ENCODE results near the gene PNPLA7. TPM values are rescaled to one million over a fixed set of nuclear protein-coding genes. Genes with fewer than 3 reads are reported as not detected.
A peak's percentile ranks its signal among the peaks of the same experiment; 100 is the strongest.

PNPLA7 gene
- total RNA-seq, 2 donors from 2014 or later, result 7.3 to 7.5 TPM

DNA sequence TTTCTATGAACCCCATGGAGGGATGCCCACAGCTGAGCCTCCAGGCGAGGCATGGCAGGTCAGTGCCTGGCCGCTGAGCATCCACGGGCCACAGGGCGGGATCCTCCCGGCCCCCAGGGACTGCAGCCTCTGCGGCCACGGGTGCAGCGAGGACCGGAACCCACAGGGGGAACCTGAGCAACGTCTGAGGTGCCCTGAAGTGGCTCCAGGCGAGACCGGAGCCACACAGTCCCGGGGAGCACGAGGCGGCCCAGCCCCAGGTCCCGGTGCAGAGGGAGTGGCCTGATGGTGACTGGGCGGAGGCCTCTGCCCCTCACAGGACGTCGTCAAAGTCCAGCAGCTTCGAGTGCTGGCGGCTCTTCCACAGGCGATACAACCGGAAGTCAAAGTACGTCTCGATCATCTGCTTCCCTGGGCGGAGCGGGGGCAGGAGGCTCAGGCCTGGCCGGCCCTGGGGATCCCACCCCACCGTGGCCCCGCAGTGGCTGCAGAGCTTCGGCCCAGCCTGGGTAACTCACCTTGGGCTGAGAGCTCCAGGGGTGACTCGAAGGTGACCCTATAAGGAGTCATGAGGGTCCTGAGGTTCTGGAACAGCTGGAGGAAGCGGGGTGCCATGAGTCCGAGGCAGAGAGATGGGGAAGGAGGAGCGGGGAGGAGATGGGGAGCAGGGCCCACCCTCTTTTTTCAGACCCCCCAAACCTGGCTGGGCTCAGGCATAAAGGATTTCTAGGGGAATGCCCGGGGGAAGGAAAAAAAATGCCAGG is 100.9 kb downstream of the PNPLA7 start:
- no peaks in the 10 kb centered on the region for H3K9me3 ChIP-seq (ENCODE audit: control insufficient read depth, low read length, poor library complexity, severe bottlenecking)
- no peak overlapping the region for H3K27ac Mint-ChIP-seq
- H3K27me3 Mint-ChIP-seq, result no peaks in the 10 kb centered on the region
- DNase-seq, result peak in 2 of 3 donors; percentile 4 to 13
- H3K4me1 Mint-ChIP-seq, result peaks cover 25% of the 10 kb centered on the region
- ATAC-seq, result peak; percentile 20
- H3K36me3 Mint-ChIP-seq (ENCODE audit: low read depth), result no peaks in the 10 kb centered on the region
- H3K4me3 Mint-ChIP-seq, result peak overlapping the region; percentile 9

DNA sequence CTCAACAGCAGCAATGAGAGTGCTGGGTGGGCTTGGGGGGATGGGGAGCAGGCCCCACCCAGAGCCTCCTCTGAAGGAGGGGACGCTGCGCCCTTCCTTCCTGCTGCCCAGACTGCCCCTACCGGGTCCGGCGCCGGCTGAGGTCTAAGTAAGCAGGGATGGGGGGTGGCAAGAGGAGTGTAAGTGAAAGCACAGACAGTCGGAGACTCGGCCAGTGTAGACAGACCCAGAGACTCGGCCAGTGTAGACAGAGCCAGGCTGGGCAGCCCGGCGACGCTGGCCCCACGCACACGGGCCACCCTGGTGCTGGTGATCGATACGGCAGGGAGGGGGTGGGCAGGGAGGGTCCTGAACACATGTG is 101.6 kb downstream of the PNPLA7 start:
- peak; percentile 4 for ATAC-seq
- no peaks in the 10 kb centered on the region for H3K9me3 ChIP-seq (ENCODE audit: control insufficient read depth, low read length, poor library complexity, severe bottlenecking)
- Mint-ChIP-seq H3K27ac (no peak overlapping the region), H3K4me3 (no peak overlapping the region), H3K4me1 (peaks cover 25% of the 10 kb centered on the region), H3K27me3 (peaks cover 3% of the 10 kb centered on the region), H3K36me3 (ENCODE audit: low read depth) (no peaks in the 10 kb centered on the region)
- no peak for DNase-seq

DNA sequence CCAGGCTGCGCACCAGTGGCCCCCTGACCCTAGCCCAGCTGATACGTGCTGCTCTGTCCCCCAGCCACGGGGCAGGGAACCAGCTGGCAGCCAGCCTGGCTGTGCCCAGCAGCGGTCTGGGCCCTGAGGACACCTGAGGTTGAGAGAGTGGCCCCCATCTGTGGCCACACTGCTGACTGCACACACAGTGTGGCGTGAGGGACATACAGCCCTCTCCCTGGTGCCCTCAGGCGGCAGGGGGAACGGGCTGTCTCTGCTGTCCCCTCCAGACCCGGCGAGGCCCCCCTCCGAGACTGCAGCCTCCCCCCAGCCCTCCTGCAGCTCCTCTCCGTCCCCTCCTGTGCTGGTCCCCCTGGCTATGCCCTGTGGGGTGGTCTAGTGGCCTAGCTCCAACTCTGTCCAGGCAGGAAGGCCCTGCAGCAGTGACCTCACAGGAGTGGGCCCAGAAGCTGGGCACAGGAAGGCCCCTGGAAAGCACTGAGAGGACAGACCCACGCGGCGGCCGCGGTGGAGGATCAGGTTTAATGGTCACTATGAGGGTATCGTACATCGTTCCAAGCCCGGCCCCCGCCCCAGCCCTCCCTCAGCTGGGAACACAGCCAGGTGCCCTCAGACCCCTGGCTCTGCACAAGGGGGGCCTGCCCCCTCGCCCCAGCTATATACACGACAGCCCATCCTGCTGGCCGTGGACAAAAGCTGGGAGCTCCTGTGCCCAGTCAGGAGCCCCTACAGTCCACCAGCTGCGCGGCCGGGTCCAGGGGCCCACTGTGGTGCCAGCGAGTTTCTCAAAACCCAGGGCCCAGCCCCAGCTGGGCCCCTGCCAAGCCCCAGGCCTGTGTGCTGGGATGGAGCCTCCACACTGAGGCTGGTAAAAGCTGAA is 102.2 kb downstream of the PNPLA7 start:
- Mint-ChIP-seq H3K27me3 (peaks cover 6% of the 10 kb centered on the region), H3K27ac (no peak overlapping the region), H3K36me3 (ENCODE audit: low read depth) (no peaks in the 10 kb centered on the region), H3K4me1 (peaks cover 25% of the 10 kb centered on the region), H3K4me3 (peak overlapping the region; percentile 15)
- ATAC-seq, result no peak
- DNase-seq, result no peak
- no peaks in the 10 kb centered on the region for H3K9me3 ChIP-seq (ENCODE audit: control insufficient read depth, low read length, poor library complexity, severe bottlenecking)

DNA sequence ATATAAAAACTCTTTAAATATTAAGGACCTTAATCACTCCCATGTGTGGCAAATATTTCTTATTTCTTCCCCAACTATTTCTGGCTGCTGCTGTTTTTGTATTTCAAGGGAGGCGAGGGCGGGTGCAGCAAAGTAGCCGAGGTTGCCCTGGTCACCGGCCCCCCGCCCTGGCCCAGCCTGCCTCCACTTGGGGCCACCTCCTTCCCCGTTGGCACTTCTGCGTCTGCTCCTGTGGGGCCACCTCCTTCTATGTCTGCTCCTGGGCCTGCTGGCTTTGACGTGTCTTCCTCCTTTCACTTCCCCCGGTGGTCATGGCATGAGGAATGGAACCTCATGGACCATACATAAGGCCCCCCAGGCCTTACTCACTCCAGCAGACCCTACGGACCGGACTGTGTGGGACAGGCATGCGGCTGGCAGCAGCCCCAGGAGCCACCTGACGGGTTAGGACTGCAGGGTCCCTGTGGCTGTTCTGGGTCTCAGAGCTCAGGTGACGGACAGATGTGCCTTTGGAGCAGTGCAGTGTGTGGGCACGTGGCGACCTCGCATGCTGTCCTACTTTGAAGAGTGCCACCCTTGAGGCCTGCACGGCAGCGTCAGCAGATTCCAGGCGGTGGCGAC is 103.2 kb downstream of the PNPLA7 start:
- peaks cover 6% of the 10 kb centered on the region for H3K27me3 Mint-ChIP-seq
- peaks cover 2% of the 10 kb centered on the region for H3K9me3 ChIP-seq (ENCODE audit: control insufficient read depth, low read length, poor library complexity, severe bottlenecking)
- DNase-seq, result no peak
- no peak for ATAC-seq
- no peak overlapping the region for H3K27ac Mint-ChIP-seq
- peaks cover 22% of the 10 kb centered on the region for H3K4me1 Mint-ChIP-seq
- no peak overlapping the region for H3K4me3 Mint-ChIP-seq
- no peaks in the 10 kb centered on the region for H3K36me3 Mint-ChIP-seq (ENCODE audit: low read depth)

- peak in 2 of 3 donors; percentile 3 to 6 for DNase-seq
- peaks cover 2% of the 10 kb centered on the region for H3K9me3 ChIP-seq (ENCODE audit: control insufficient read depth, low read length, poor library complexity, severe bottlenecking)
- ATAC-seq, result peak; percentile 1
- H3K27ac Mint-ChIP-seq, result peak overlapping the region; percentile 39
- H3K4me3 Mint-ChIP-seq, result no peak overlapping the region
- peaks cover 19% of the 10 kb centered on the region for H3K4me1 Mint-ChIP-seq
- H3K36me3 Mint-ChIP-seq (ENCODE audit: low read depth), result no peaks in the 10 kb centered on the region
- peaks cover 6% of the 10 kb centered on the region for H3K27me3 Mint-ChIP-seq
These were observed 104.2 kb downstream of the PNPLA7 start for GRCh38 chr9:137445930-137446431.

DNA sequence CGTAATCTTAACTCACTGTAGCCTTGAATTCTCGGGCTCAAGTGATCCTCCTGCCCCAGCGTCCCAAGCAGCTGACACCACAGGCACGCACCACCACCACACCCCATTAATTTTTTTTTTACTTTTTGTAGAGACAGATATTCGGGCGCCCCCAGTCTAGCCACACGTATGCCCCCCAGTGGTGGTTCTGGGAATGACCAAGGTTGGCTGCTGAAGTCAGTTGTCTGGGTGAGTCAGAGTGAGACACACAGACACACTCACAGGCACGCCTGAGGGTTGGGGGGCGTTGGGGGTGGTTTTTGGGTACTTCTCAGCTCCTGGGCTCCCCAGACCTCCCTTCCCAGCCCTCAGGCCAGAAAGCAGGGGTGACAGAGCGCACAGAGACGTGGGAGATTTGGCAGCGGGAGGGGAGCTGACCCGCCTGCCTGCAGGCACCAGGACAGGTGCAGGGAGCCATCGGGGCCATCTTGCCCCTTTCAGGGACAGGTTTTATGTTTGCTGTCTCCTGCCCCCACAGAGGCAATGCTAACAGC is 104.9 kb downstream of the PNPLA7 start:
- peaks cover 2% of the 10 kb centered on the region for H3K9me3 ChIP-seq (ENCODE audit: control insufficient read depth, low read length, poor library complexity, severe bottlenecking)
- peak; percentile 73 for ATAC-seq
- Mint-ChIP-seq H3K27me3 (peaks cover 6% of the 10 kb centered on the region), H3K4me1 (peaks cover 15% of the 10 kb centered on the region), H3K36me3 (ENCODE audit: low read depth) (no peaks in the 10 kb centered on the region), H3K4me3 (no peak overlapping the region), H3K27ac (peak overlapping the region; percentile 39)
- DNase-seq, result peak; percentile 63 to 83 (median 70)

DNA sequence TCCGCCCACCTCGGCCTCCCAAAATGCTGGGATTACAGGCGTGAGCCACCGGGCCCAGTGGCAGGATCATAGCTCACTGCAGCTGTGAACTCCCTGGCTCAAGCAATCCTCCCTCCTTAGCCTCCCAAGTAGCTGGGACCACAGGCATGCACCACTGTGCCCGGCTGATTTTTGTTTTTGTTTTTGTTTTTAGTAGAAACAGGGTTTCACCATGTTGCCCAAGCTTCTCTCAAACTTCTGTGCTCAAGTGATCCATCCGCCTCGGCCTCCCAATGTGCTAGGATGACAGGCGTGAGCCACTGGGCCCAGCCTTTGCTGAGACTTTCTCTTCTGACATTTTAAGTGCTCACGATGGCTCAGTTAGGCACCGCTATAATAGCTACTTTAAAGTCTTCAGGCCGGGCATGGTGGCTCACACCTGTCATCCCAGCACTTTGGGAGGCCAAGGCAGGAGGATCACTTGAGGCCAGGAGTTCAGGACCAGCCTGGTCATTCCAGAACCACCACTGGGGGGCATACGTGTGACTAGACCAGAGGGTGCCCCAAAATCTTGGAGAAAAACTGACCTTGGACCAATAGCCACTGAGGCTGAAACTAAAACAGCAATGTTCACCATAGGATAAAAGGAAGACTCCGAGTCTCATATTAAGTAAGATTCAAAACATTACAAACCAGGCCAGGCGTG is 106.0 kb downstream of the PNPLA7 start:
- no peak for DNase-seq
- Mint-ChIP-seq H3K36me3 (ENCODE audit: low read depth) (no peaks in the 10 kb centered on the region), H3K27ac (peak overlapping the region; percentile 8), H3K4me1 (peaks cover 17% of the 10 kb centered on the region), H3K4me3 (no peak overlapping the region), H3K27me3 (peaks cover 10% of the 10 kb centered on the region)
- no peak for ATAC-seq
- peaks cover 2% of the 10 kb centered on the region for H3K9me3 ChIP-seq (ENCODE audit: control insufficient read depth, low read length, poor library complexity, severe bottlenecking)

GRCh38 chr9:137441935-137442321 is 108.3 kb downstream of the PNPLA7 start:
- peaks cover 11% of the 10 kb centered on the region for H3K4me1 Mint-ChIP-seq
- H3K4me3 Mint-ChIP-seq, result peak overlapping the region; percentile 28
- H3K36me3 Mint-ChIP-seq (ENCODE audit: low read depth), result no peaks in the 10 kb centered on the region
- ATAC-seq, result no peak
- no peak overlapping the region for H3K27ac Mint-ChIP-seq
- DNase-seq, result no peak
- H3K9me3 ChIP-seq (ENCODE audit: control insufficient read depth, low read length, poor library complexity, severe bottlenecking), result peaks cover 2% of the 10 kb centered on the region
- peaks cover 12% of the 10 kb centered on the region for H3K27me3 Mint-ChIP-seq

GRCh38 chr9:137441289-137441934 is 108.8 kb downstream of the PNPLA7 start, which contains the start of gene ENTPD8:
TSS of gene ENTPD8 (minus strand) at chr9:137441357. CDS start at chr9:137438285, 3,072 bp downstream.
- ATAC-seq, result no peak
- peak in 2 of 3 donors; percentile 5 to 29 for DNase-seq
- no peaks in the 10 kb centered on the region for H3K36me3 Mint-ChIP-seq (ENCODE audit: low read depth)
- H3K4me3 Mint-ChIP-seq, result peak within 1 kb of the TSS; percentile 28
- no peak within 1 kb of the TSS for H3K27ac Mint-ChIP-seq
- peaks cover 10% of the 10 kb centered on the region for H3K4me1 Mint-ChIP-seq
- peaks cover 12% of the 10 kb centered on the region for H3K27me3 Mint-ChIP-seq
- peaks cover 2% of the 10 kb centered on the region for H3K9me3 ChIP-seq (ENCODE audit: control insufficient read depth, low read length, poor library complexity, severe bottlenecking)

GRCh38 chr9:137439158-137439714 is 111.0 kb downstream of the PNPLA7 start:
- Mint-ChIP-seq H3K27ac (no peak overlapping the region), H3K4me3 (peak overlapping the region; percentile 72), H3K4me1 (peaks cover 4% of the 10 kb centered on the region), H3K36me3 (ENCODE audit: low read depth) (no peaks in the 10 kb centered on the region), H3K27me3 (peaks cover 12% of the 10 kb centered on the region)
- DNase-seq, result peak in 2 of 3 donors; percentile 3 to 8
- ATAC-seq, result no peak
- peaks cover 2% of the 10 kb centered on the region for H3K9me3 ChIP-seq (ENCODE audit: control insufficient read depth, low read length, poor library complexity, severe bottlenecking)

DNA sequence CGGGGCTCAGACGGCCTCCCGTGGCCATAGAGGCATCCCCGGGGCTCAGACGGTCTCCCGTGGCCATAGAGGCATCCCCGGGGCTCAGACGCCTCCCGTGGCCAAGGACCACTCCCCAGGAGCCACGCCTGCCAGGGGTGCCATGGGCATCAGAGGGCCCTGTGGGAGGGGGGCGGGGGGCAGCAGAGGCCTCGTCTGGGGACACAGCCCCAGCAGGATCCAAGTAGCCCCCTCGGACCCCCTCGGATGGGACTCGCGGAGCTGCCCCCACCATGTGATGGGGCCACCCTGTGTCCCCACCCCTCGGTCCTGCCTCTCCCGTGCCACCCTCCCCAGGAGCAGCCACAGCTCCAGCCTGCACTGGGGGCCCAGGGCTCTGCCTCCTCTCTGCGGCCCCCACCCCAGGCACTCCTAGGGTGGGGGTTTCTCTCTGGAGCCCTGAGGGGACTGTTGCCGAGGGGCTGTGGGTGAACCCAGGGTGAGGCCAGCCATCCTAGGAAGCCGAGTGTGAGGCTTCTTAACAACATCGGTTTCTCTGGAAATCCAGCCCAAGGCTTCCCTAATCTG is 111.5 kb downstream of the PNPLA7 start:
- DNase-seq, result peak in 1 of 3 donors; percentile 5
- H3K27me3 Mint-ChIP-seq, result peaks cover 10% of the 10 kb centered on the region
- no peak overlapping the region for H3K4me3 Mint-ChIP-seq
- H3K27ac Mint-ChIP-seq, result no peak overlapping the region
- H3K36me3 Mint-ChIP-seq (ENCODE audit: low read depth), result no peaks in the 10 kb centered on the region
- H3K9me3 ChIP-seq (ENCODE audit: control insufficient read depth, low read length, poor library complexity, severe bottlenecking), result peaks cover 2% of the 10 kb centered on the region
- peaks cover 4% of the 10 kb centered on the region for H3K4me1 Mint-ChIP-seq
- ATAC-seq, result no peak
